CD14-positive monocyte (primary cell): ENCODE measurements around the gene LRRC4C. TPM values are rescaled to one million over a fixed set of nuclear protein-coding genes. Genes with fewer than 3 reads are reported as not detected.

Experiments used
- DNase-seq, 3 donors: peaks; one replicate each; pipeline ENCODE4 v3.0.0-alpha.2; 2011 to 2022
- H2AFZ ChIP-seq: 2 replicates; pipeline ENCODE4 v1.6.0; 2012; ENCODE audit warnings: mild to moderate bottlenecking, low read depth, low read length, inconsistent platforms; ENCODE audit not compliant: insufficient read depth, poor library complexity, severe bottlenecking
- H3K27ac ChIP-seq, 2 donors: 1 replicate in 1 of 2; 2 replicates in 1 of 2; pipeline ENCODE4 v1.5.1; 2012 to 2013; ENCODE audit warnings: low read length in 2 of 2, control low read depth in 1 of 2, inconsistent platforms in 1 of 2, low read depth in 1 of 2, mild to moderate bottlenecking in 1 of 2
- H3K27me3 ChIP-seq, 2 donors: one replicate each; pipeline versions ENCODE4 v1.6.0 to v1.6.1; 2011 to 2013; ENCODE audit warnings: low read length in 2 of 2; ENCODE audit not compliant: control insufficient read depth in 2 of 2, insufficient read depth in 2 of 2
- H3K36me3 ChIP-seq, 2 donors: replicated peaks in 1 of 2; 1 replicate in 1 of 2; 2 replicates in 1 of 2; pipeline versions ENCODE4 v1.5.1 to v1.6.1; 2012 to 2013; ENCODE audit warnings: low read length in 2 of 2, control low read depth in 1 of 2, inconsistent platforms in 1 of 2, mild to moderate bottlenecking in 1 of 2; ENCODE audit not compliant: insufficient read depth in 2 of 2, control insufficient read depth in 1 of 2
- H3K4me1 ChIP-seq, 2 donors: 1 replicate in 1 of 2; 2 replicates in 1 of 2; pipeline versions ENCODE4 v1.5.1 to v1.6.1; 2012 to 2013; ENCODE audit warnings: low read length in 2 of 2, control low read depth in 1 of 2, inconsistent platforms in 1 of 2, mild to moderate bottlenecking in 1 of 2, moderate library complexity in 1 of 2; ENCODE audit not compliant: insufficient read depth in 2 of 2, control insufficient read depth in 1 of 2
- H3K4me2 ChIP-seq: replicated peaks from 2 replicates; pipeline ENCODE3; 2012; ENCODE audit warnings: low read length, moderate library complexity, mild to moderate bottlenecking; ENCODE audit not compliant: poor library complexity, severe bottlenecking; ENCODE audit errors: extremely low read depth
- H3K4me3 ChIP-seq, 3 experiments: fragments of 200-600 bp in 1 of 3; sonication (generic) in 1 of 3; replicated peaks in 1 of 3; 1 replicate in 2 of 3; 2 replicates in 1 of 3; pipeline ENCODE4 v1.5.1; 2011 to 2013; ENCODE audit warnings: low read length in 3 of 3, mild to moderate bottlenecking in 3 of 3, control low read depth in 2 of 3, low read depth in 2 of 3, inconsistent platforms in 1 of 3, moderate library complexity in 1 of 3
- H3K79me2 ChIP-seq: 2 replicates; pipeline ENCODE4 v1.6.0; 2012; ENCODE audit warnings: mild to moderate bottlenecking, control low read depth, inconsistent platforms, low read length, moderate library complexity; ENCODE audit not compliant: insufficient read depth
- H3K9ac ChIP-seq: 2 replicates; pipeline ENCODE4 v1.6.0; 2017; ENCODE audit warnings: low read length, mild to moderate bottlenecking; ENCODE audit not compliant: insufficient read depth, poor library complexity, severe bottlenecking
- H3K9me3 ChIP-seq, 2 donors: replicated peaks in 1 of 2; 1 replicate in 1 of 2; 2 replicates in 1 of 2; pipeline versions ENCODE4 v1.5.1 to v1.6.1; 2012 to 2013; ENCODE audit warnings: low read length in 2 of 2, control low read depth in 1 of 2; ENCODE audit not compliant: control insufficient read depth in 1 of 2, insufficient read depth in 1 of 2
- H4K20me1 ChIP-seq: 2 replicates; pipeline ENCODE4 v1.6.0; 2012; ENCODE audit warnings: mild to moderate bottlenecking, low read length, control low read depth, moderate library complexity; ENCODE audit not compliant: insufficient read depth
- H3K27ac Mint-ChIP-seq, 7 donors: one replicate each; pipeline ENCODE4 v1.8.0; 2020; ENCODE audit warnings: mild to moderate bottlenecking in 7 of 7, mixed read lengths in 7 of 7, moderate library complexity in 6 of 7, inconsistent platforms in 2 of 7
- H3K27me3 Mint-ChIP-seq, 3 donors: one replicate each; pipeline ENCODE4 v1.8.0; 2021 to 2022; ENCODE audit warnings: low read depth in 3 of 3, mild to moderate bottlenecking in 3 of 3, mixed read lengths in 3 of 3, moderate library complexity in 3 of 3, inconsistent platforms in 1 of 3
- H3K36me3 Mint-ChIP-seq, 2 donors: one replicate each; pipeline ENCODE4 v1.8.0; 2020; ENCODE audit warnings: mixed read lengths in 2 of 2, inconsistent platforms in 1 of 2, mild to moderate bottlenecking in 1 of 2
- H3K4me1 Mint-ChIP-seq: one replicate; pipeline ENCODE4 v1.8.0; 2020; ENCODE audit warnings: mild to moderate bottlenecking, mixed read lengths
- H3K4me3 Mint-ChIP-seq, 2 donors: one replicate each; pipeline ENCODE4 v1.8.0; 2020; ENCODE audit warnings: mild to moderate bottlenecking in 2 of 2, mixed read lengths in 2 of 2, moderate library complexity in 1 of 2
- H3K9me3 Mint-ChIP-seq, 7 donors: one replicate each; pipeline ENCODE4 v1.8.0; 2020 to 2022; ENCODE audit warnings: mixed read lengths in 7 of 7, mild to moderate bottlenecking in 6 of 7, moderate library complexity in 6 of 7, inconsistent platforms in 2 of 7
- CTCF ChIP-seq: fragments of 200-600 bp; IDR thresholded peaks from one replicate; pipeline ENCODE4 v1.8.0; 2022; ENCODE audit warnings: antibody characterized with exemption, mild to moderate bottlenecking
- WGBS: methylation state at CpG from one replicate; pipeline ENCODE4 v1.1.5; 2013; ENCODE audit warnings: missing lambda C conversion rate; ENCODE audit not compliant: insufficient coverage; 5-methylcytosine and 5-hydroxymethylcytosine counted together
- intact Hi-C, 2 donors: fragments of 100-400 bp; cut with micrococcal nuclease; formaldehyde crosslinking; loops; one replicate each; pipeline versions ENCODE4 v1.15.0 to v1.15.1; 2023
- polyA plus RNA-seq, 3 donors: library from polyadenylated mRNA; depleted of rRNA in 1 of 3; unstranded in 2 of 3; stranded (reverse) in 1 of 3; fragments of 300-500 nt in 2 of 3; fragments of >200 nt in 1 of 3; fragmentation: Illumina TruSeq in 2 of 3; gene quantifications; 1 replicate in 2 of 3; 2 replicates in 1 of 3; pipeline ENCODE4 v1.2.3, GENCODE V29; 2012 to 2021

The LRRC4C gene
- polyA plus RNA-seq, 3 donors: not detected

GRCh38 chr11:41005986-41006385 is 453.5 kb downstream of the LRRC4C start:
- no peak overlapping the region for H3K4me3 Mint-ChIP-seq
- Histone ChIP-seq H3K36me3 (no peaks in the 10 kb centered on the region), H3K79me2 (no peaks in the 10 kb centered on the region), H3K9me3 (peaks cover 0 to 4% of the 10 kb centered on the region in 2 donors), H3K4me1 (no peaks in the 10 kb centered on the region), H3K4me3 (no peak overlapping the region), H2AFZ (no peak overlapping the region), H3K9ac (no peak overlapping the region), H4K20me1 (no peaks in the 10 kb centered on the region), H3K4me2 (no peak overlapping the region), H3K27me3 (no peaks in the 10 kb centered on the region), H3K27ac (no peak overlapping the region)
- peaks cover 0 to 2% (median 0%) of the 10 kb centered on the region in 3 donors for H3K27me3 Mint-ChIP-seq
- H3K4me1 Mint-ChIP-seq: no peaks in the 10 kb centered on the region
- TF ChIP-seq CTCF: no peak
- no peaks in the 10 kb centered on the region for H3K36me3 Mint-ChIP-seq
- no peak overlapping the region for H3K27ac Mint-ChIP-seq
- peaks cover 0 to 6% (median 4%) of the 10 kb centered on the region in 7 donors for H3K9me3 Mint-ChIP-seq
- DNase-seq: no peak
- intact Hi-C loops: no loop called here

- H3K4me3 Mint-ChIP-seq: no peak overlapping the region
Observed at GRCh38 chr11:41003339-41004282, 455.8 kb downstream of the LRRC4C start.

More at GRCh38 chr11:41003339-41004282, 455.8 kb downstream of the LRRC4C start:
- Histone ChIP-seq H2AFZ (no peak overlapping the region), H3K4me1 (no peaks in the 10 kb centered on the region), H3K4me2 (no peak overlapping the region), H3K27me3 (no peaks in the 10 kb centered on the region), H3K79me2 (no peaks in the 10 kb centered on the region), H3K9me3 (peaks cover 0 to 4% of the 10 kb centered on the region in 2 donors), H3K27ac (no peak overlapping the region), H3K36me3 (no peaks in the 10 kb centered on the region), H3K9ac (no peak overlapping the region), H3K4me3 (no peak overlapping the region), H4K20me1 (no peaks in the 10 kb centered on the region)
- no peak for TF ChIP-seq CTCF
- WGBS: 8% methylated on average over 2 of the region's 4 CpGs
- Mint-ChIP-seq H3K9me3 (peaks cover 0 to 6% (median 4%) of the 10 kb centered on the region in 7 donors), H3K4me1 (no peaks in the 10 kb centered on the region), H3K36me3 (no peaks in the 10 kb centered on the region), H3K27me3 (peaks cover 0 to 2% (median 0%) of the 10 kb centered on the region in 3 donors), H3K27ac (no peak overlapping the region)
- DNase-seq: no peak
- intact Hi-C loops: no loop called here
